Trophoblast cell (in vitro differentiated cells and primary cell): ENCODE results near the gene CNNM4.

ENCODE experiments used
- DNase-seq, 2 donors: peaks; one replicate each; pipeline ENCODE4 v3.0.0-alpha.2; 2016
- H2AFZ ChIP-seq: 2 replicates; pipeline ENCODE4 v1.6.1; 2013; ENCODE audit warnings: low read length, moderate library complexity, mild to moderate bottlenecking; ENCODE audit not compliant: insufficient read depth, poor library complexity
- H2AK5ac ChIP-seq: 2 replicates; pipeline ENCODE4 v1.6.1; 2013; ENCODE audit warnings: mild to moderate bottlenecking, low read length
- H2BK120ac ChIP-seq: 2 replicates; pipeline ENCODE4 v1.6.1; 2013; ENCODE audit warnings: low read length, mild to moderate bottlenecking, moderate library complexity; ENCODE audit not compliant: insufficient read depth, poor library complexity
- H2BK12ac ChIP-seq: 2 replicates; pipeline ENCODE4 v1.6.1; 2013; ENCODE audit warnings: mild to moderate bottlenecking, low read length, moderate library complexity
- H2BK5ac ChIP-seq: 2 replicates; pipeline ENCODE4 v1.6.1; 2013; ENCODE audit warnings: low read length, low read depth, moderate library complexity, mild to moderate bottlenecking; ENCODE audit not compliant: poor library complexity
- H3K14ac ChIP-seq: 2 replicates; pipeline ENCODE4 v1.6.1; 2013; ENCODE audit warnings: mild to moderate bottlenecking, low read length
- H3K18ac ChIP-seq: 2 replicates; pipeline ENCODE4 v1.6.1; 2013; ENCODE audit warnings: mild to moderate bottlenecking, low read length
- H3K23ac ChIP-seq: 2 replicates; pipeline ENCODE4 v1.6.1; 2013; ENCODE audit warnings: low read length
- H3K27ac ChIP-seq: 2 replicates; pipeline ENCODE4 v1.5.1; 2013; ENCODE audit warnings: low read depth, mild to moderate bottlenecking, inconsistent platforms, low read length, moderate library complexity
- H3K27me3 ChIP-seq: 2 replicates; pipeline ENCODE4 v1.6.1; 2013; ENCODE audit warnings: inconsistent platforms, mild to moderate bottlenecking, low read length, moderate library complexity; ENCODE audit not compliant: insufficient read depth
- H3K36me3 ChIP-seq, 2 experiments: 1 replicate in 1 of 2; 2 replicates in 1 of 2; pipeline ENCODE4 v1.6.1; 2013; ENCODE audit warnings: low read length in 2 of 2, mild to moderate bottlenecking in 2 of 2, moderate library complexity in 1 of 2; ENCODE audit not compliant: insufficient read depth in 2 of 2, control insufficient read depth in 1 of 2
- H3K4ac ChIP-seq: 2 replicates; pipeline ENCODE4 v1.6.1; 2013; ENCODE audit warnings: low read depth, mild to moderate bottlenecking, low read length, moderate library complexity
- H3K4me1 ChIP-seq, 2 experiments: 1 replicate in 1 of 2; 2 replicates in 1 of 2; pipeline ENCODE4 v1.6.1; 2013; ENCODE audit warnings: low read length in 2 of 2, mild to moderate bottlenecking in 2 of 2, moderate library complexity in 1 of 2; ENCODE audit not compliant: insufficient read depth in 2 of 2, control insufficient read depth in 1 of 2
- H3K4me2 ChIP-seq: 2 replicates; pipeline ENCODE4 v1.6.1; 2013; ENCODE audit warnings: inconsistent platforms, mild to moderate bottlenecking, low read length, moderate library complexity
- H3K4me3 ChIP-seq: 2 replicates; pipeline ENCODE4 v1.5.1; 2013; ENCODE audit warnings: mild to moderate bottlenecking, low read depth, low read length, inconsistent platforms
- H3K79me1 ChIP-seq: one replicate; pipeline ENCODE4 v1.6.1; 2013; ENCODE audit warnings: low read length
- H3K79me2 ChIP-seq: 2 replicates; pipeline ENCODE4 v1.6.1; 2013; ENCODE audit warnings: low read length, mild to moderate bottlenecking; ENCODE audit not compliant: control insufficient read depth, insufficient read depth, poor library complexity
- H3K9ac ChIP-seq: 2 replicates; pipeline ENCODE4 v1.6.1; 2013; ENCODE audit warnings: mild to moderate bottlenecking, low read length
- H3K9me3 ChIP-seq: 2 replicates; pipeline ENCODE4 v1.6.1; 2013; ENCODE audit warnings: low read depth, mild to moderate bottlenecking, control low read depth, inconsistent platforms, low read length; ENCODE audit not compliant: insufficient read depth
- H4K12ac ChIP-seq: 2 replicates; pipeline ENCODE4 v1.6.1; 2013; ENCODE audit warnings: low read depth, mild to moderate bottlenecking, low read length, moderate library complexity
- H4K8ac ChIP-seq: 2 replicates; pipeline ENCODE4 v1.6.1; 2013; ENCODE audit warnings: low read depth, mild to moderate bottlenecking, low read length, moderate library complexity
- H4K91ac ChIP-seq: one replicate; pipeline ENCODE4 v1.6.1; 2013; ENCODE audit warnings: low read depth, mild to moderate bottlenecking, low read length, moderate library complexity
- WGBS: extraction: QIAGEN DNeasy Blood & Tissue Kit; methylation state at CpG from one replicate; pipeline ENCODE4 v1.1.7; 2013; ENCODE audit warnings: missing lambda C conversion rate; ENCODE audit not compliant: insufficient read length, insufficient coverage; ENCODE audit errors: extremely low coverage; 5-methylcytosine and 5-hydroxymethylcytosine counted together

Gene CNNM4

GRCh38 chr2:96800061-96801004 is 39.6 kb downstream of the CNNM4 start:
- H3K14ac ChIP-seq = peak overlapping the region; percentile 26
- peaks cover 20 to 27% of the 10 kb centered on the region in 2 experiments for H3K36me3 ChIP-seq
- no peak overlapping the region for H3K4ac ChIP-seq
- no peak overlapping the region for H3K18ac ChIP-seq
- H2BK5ac ChIP-seq = no peak overlapping the region
- no CpG with 5 or more reads among the region's 27 CpGs for WGBS
- no peak overlapping the region for H3K4me3 ChIP-seq
- DNase-seq = no peak
- no peak overlapping the region for H4K8ac ChIP-seq
- H3K9ac ChIP-seq = no peak overlapping the region
- H3K4me2 ChIP-seq = no peak overlapping the region
- H2AK5ac ChIP-seq = no peak overlapping the region
- peaks cover 1% of the 10 kb centered on the region for H3K9me3 ChIP-seq
- peaks cover 3 to 4% of the 10 kb centered on the region in 2 experiments for H3K4me1 ChIP-seq
- H2BK12ac ChIP-seq = no peak overlapping the region
- H2AFZ ChIP-seq = no peak overlapping the region
- H3K79me2 ChIP-seq = no peaks in the 10 kb centered on the region
- peaks cover 3% of the 10 kb centered on the region for H3K79me1 ChIP-seq
- no peak overlapping the region for H3K27ac ChIP-seq
- H3K23ac ChIP-seq = no peak overlapping the region
- H2BK120ac ChIP-seq = no peak overlapping the region
- H4K12ac ChIP-seq = peak overlapping the region; percentile 23
- H4K91ac ChIP-seq = no peak overlapping the region
- H3K27me3 ChIP-seq = no peaks in the 10 kb centered on the region

- Histone ChIP-seq H2BK120ac (no peak overlapping the region), H3K27me3 (no peaks in the 10 kb centered on the region), H2AFZ (no peak overlapping the region), H3K79me1 (peaks cover 3% of the 10 kb centered on the region), H4K91ac (no peak overlapping the region), H3K4ac (no peak overlapping the region), H3K23ac (no peak overlapping the region), H4K12ac (peak overlapping the region; percentile 23), H2AK5ac (no peak overlapping the region), H3K4me1 (peaks cover 3 to 4% of the 10 kb centered on the region in 2 experiments), H3K18ac (no peak overlapping the region), H2BK12ac (no peak overlapping the region), H3K27ac (no peak overlapping the region), H2BK5ac (no peak overlapping the region), H4K8ac (no peak overlapping the region), H3K4me2 (no peak overlapping the region), H3K4me3 (no peak overlapping the region), H3K36me3 (peaks cover 20 to 27% of the 10 kb centered on the region in 2 experiments), H3K9me3 (no peaks in the 10 kb centered on the region), H3K14ac (peak overlapping the region; percentile 26), H3K9ac (no peak overlapping the region), H3K79me2 (no peaks in the 10 kb centered on the region)
- no CpG with 5 or more reads among the region's 15 CpGs for WGBS
- peak; percentile 50 to 78 for DNase-seq
Observed at GRCh38 chr2:96801005-96801785, 40.5 kb downstream of the CNNM4 start.

GRCh38 chr2:96801786-96802595 is 41.3 kb downstream of the CNNM4 start:
- no peaks in the 10 kb centered on the region for H3K9me3 ChIP-seq
- H3K27me3 ChIP-seq = no peaks in the 10 kb centered on the region
- no peak overlapping the region for H4K8ac ChIP-seq
- H2BK12ac ChIP-seq = no peak overlapping the region
- no peak overlapping the region for H2AFZ ChIP-seq
- no peak overlapping the region for H2BK5ac ChIP-seq
- H2AK5ac ChIP-seq = no peak overlapping the region
- peaks cover 3% of the 10 kb centered on the region for H3K79me1 ChIP-seq
- DNase-seq = no peak
- no peak overlapping the region for H4K91ac ChIP-seq
- H3K27ac ChIP-seq = no peak overlapping the region
- no peak overlapping the region for H3K14ac ChIP-seq
- no peak overlapping the region for H4K12ac ChIP-seq
- no CpG with 5 or more reads among the region's 10 CpGs for WGBS
- no peaks in the 10 kb centered on the region for H3K79me2 ChIP-seq
- H3K4me3 ChIP-seq = no peak overlapping the region
- H2BK120ac ChIP-seq = no peak overlapping the region
- peaks cover 3 to 4% of the 10 kb centered on the region in 2 experiments for H3K4me1 ChIP-seq
- H3K4me2 ChIP-seq = no peak overlapping the region
- H3K18ac ChIP-seq = no peak overlapping the region
- H3K36me3 ChIP-seq = peaks cover 20 to 27% of the 10 kb centered on the region in 2 experiments
- H3K9ac ChIP-seq = no peak overlapping the region
- no peak overlapping the region for H3K23ac ChIP-seq
- no peak overlapping the region for H3K4ac ChIP-seq

GRCh38 chr2:96802721-96803120 is 42.0 kb downstream of the CNNM4 start:
- Histone ChIP-seq H2BK12ac (no peak overlapping the region), H3K4me3 (no peak overlapping the region), H3K79me1 (peaks cover 3% of the 10 kb centered on the region), H3K4ac (no peak overlapping the region), H2AFZ (no peak overlapping the region), H3K23ac (no peak overlapping the region), H3K4me1 (peaks cover 3 to 4% of the 10 kb centered on the region in 2 experiments), H3K36me3 (peaks cover 18 to 21% of the 10 kb centered on the region in 2 experiments), H3K14ac (no peak overlapping the region), H3K9me3 (no peaks in the 10 kb centered on the region), H3K27ac (no peak overlapping the region), H2BK120ac (no peak overlapping the region), H3K18ac (no peak overlapping the region), H4K8ac (no peak overlapping the region), H4K12ac (no peak overlapping the region), H2BK5ac (no peak overlapping the region), H3K9ac (no peak overlapping the region), H3K4me2 (no peak overlapping the region), H2AK5ac (no peak overlapping the region), H3K79me2 (no peaks in the 10 kb centered on the region), H4K91ac (no peak overlapping the region), H3K27me3 (no peaks in the 10 kb centered on the region)
- no CpG with 5 or more reads among the region's 7 CpGs for WGBS
- DNase-seq = no peak
